Right lobe of liver (tissue), 4 donors: ENCODE results near the gene LMTK2.

Source experiments
- CTCF ChIP-seq, 4 donors: fragments of 200-600 bp in 3 of 4; fragments of 450-650 bp in 1 of 4; IDR thresholded peaks; one replicate each; pipeline versions ENCODE4 v1.5.1 to v1.8.0; 2016 to 2022; ENCODE audit warnings: antibody characterized with exemption in 4 of 4, mild to moderate bottlenecking in 2 of 4
- POLR2A ChIP-seq: fragments of 450-650 bp; IDR thresholded peaks from one replicate; pipeline ENCODE4 v1.6.1; 2017; ENCODE audit warnings: antibody characterized with exemption, mild to moderate bottlenecking
- donor health status: DM: no; HTN: no; CAD: no.
- donor health status: DM: no; HTN: no; CAD: no.
- donor health status: DM: no; HTN: yes; CAD: no.

DNA sequence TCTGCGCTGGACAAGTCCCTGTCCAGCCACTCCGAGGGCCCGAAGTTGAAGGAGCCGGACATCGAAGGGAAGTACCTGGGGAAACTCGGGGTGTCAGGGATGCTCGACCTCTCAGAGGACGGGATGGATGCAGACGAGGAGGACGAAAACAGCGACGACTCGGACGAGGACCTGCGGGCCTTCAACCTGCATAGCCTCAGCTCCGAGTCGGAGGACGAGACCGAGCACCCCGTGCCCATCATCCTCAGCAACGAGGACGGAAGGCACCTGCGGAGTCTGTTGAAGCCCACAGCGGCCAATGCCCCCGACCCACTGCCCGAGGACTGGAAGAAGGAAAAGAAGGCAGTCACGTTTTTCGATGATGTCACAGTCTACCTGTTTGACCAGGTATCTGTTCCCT, 87.5 kb downstream of the LMTK2 start:
- TF ChIP-seq POLR2A (no peak), CTCF (IDR thresholded peaks at IDR 0.05) (no peak)
